ENCODE data around the gene ASIC4. TPM values are rescaled to one million over a fixed set of nuclear protein-coding genes. Genes with fewer than 3 reads are reported as not detected.
A peak's percentile ranks its signal among the peaks of the same experiment; 100 is the strongest.

ASIC4 gene
- total RNA-seq, 1 experiment from 2014 or later, result 2.1 TPM

DNA sequence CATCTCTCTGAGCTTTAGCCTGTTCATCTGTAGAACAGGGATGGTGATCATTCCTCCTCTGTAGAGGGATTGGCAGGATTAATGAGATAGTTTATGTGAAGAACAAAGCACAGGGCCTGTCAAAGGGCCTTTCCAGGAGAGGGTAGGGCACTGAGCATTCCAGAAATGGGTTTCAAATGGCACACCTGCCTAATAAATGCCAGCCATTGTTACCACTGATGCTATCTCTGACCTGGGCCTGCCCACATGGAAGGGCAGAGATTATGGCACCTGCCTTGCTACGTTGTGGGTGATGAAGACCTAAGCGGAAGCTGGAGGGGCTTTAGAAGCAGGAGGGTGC is 46.6 kb upstream of the ASIC4 start:
- ChIA-PET POLR2A (interaction anchor here (0.6 kb wide), 1 partner anchor 209 kb away, joined by 3 read pairs; no protein-coding TSS in a partner anchor), RAD21 (ENCODE audit: low non-redundant PET in 1 of 2, low total read pairs in 2 of 2, uncharacterized antibody in 2 of 2, unreplicated experiment in 2 of 2) (no interaction called here)
- H3K4me2 ChIP-seq (ENCODE audit: low read length), result no peak overlapping the region

GRCh38 chr2:219468410-219469185 is 45.7 kb upstream of the ASIC4 start:
- no TSS peak for BruUV-seq (replicated peaks)
- ChIA-PET POLR2A (no interaction called here), RAD21 (ENCODE audit: low non-redundant PET in 1 of 2, low total read pairs in 2 of 2, uncharacterized antibody in 2 of 2, unreplicated experiment in 2 of 2) (no interaction called here), CTCF (interaction anchor here (1.3 kb wide), 1 partner anchor 8 kb away, joined by 3 read pairs; no protein-coding TSS in a partner anchor)
- Histone ChIP-seq H3K27ac (ENCODE audit: low read depth, low read length) (no peak overlapping the region), H3K27me3 (ENCODE audit: insufficient read depth, low read length) (no peaks in the 10 kb centered on the region), H3K4me1 (ENCODE audit: control insufficient read depth in 1 of 2, insufficient read depth in 2 of 2, low read length in 2 of 2) (peaks cover 0 to 6% of the 10 kb centered on the region in 2 experiments; a peak in 2 of 4 replicates), H3K79me2 (ENCODE audit: insufficient read depth, low read length) (no peaks in the 10 kb centered on the region), H3K9me2 (ENCODE audit: insufficient read depth) (no peaks in the 10 kb centered on the region), H3K9me3 (ENCODE audit: control insufficient read depth in 1 of 2, insufficient read depth in 1 of 2, low read depth in 1 of 2, low read length in 2 of 2) (no peaks in the 10 kb centered on the region), H3K4me3 (replicated peaks in 1 of 2; ENCODE audit: low read depth in 1 of 2, low read length in 2 of 2) (no peak overlapping the region), H4K20me1 (ENCODE audit: insufficient read depth) (no peaks in the 10 kb centered on the region), H3K4me2 (ENCODE audit: low read length) (no peak overlapping the region), H2AFZ (ENCODE audit: low read depth, low read length, poor library complexity, severe bottlenecking) (no peak overlapping the region), H3K9ac (ENCODE audit: low read length) (no peak overlapping the region), H3K36me3 (ENCODE audit: control insufficient read depth in 1 of 2, insufficient read depth in 2 of 2, low read length in 2 of 2) (no peaks in the 10 kb centered on the region)
- ATAC-seq (no peak), DNase-seq (ENCODE audit: low read depth, low spot score) (no peak)
- intact Hi-C loops (cut with micrococcal nuclease), result no loop called here
- TF ChIP-seq POLR2A (IDR thresholded peaks at IDR 0.05; ENCODE audit: borderline replicate concordance, extremely low read depth, insufficient read depth, insufficient read length), result no peak
- TF ChIP-seq EZH2 (IDR thresholded peaks at IDR 0.05), result no peak
- no peak for TF ChIP-seq SP1 (IDR thresholded peaks at IDR 0.05; ENCODE audit: low read depth)
- no peak for TF ChIP-seq CEBPB (IDR thresholded peaks at IDR 0.05; ENCODE audit: low read depth)
- TF ChIP-seq ZNF274 (IDR thresholded peaks at IDR 0.05; ENCODE audit: low read depth, low read length), result no peak
- TF ChIP-seq, protein P1, sequence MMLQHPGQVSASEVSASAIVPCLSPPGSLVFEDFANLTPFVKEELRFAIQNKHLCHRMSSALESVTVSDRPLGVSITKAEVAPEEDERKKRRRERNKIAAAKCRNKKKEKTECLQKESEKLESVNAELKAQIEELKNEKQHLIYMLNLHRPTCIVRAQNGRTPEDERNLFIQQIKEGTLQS (IDR thresholded peaks at IDR 0.05), result no peak
- TF ChIP-seq SRF (IDR thresholded peaks at IDR 0.05; ENCODE audit: low read depth), result no peak
- TF ChIP-seq JUND (IDR thresholded peaks at IDR 0.05), result no peak
- no peak for TF ChIP-seq FOSL1 (IDR thresholded peaks at IDR 0.05; ENCODE audit: low read depth)
- TF ChIP-seq CTCF (IDR thresholded peaks at IDR 0.05 in 2 of 3, conservative IDR thresholded peaks at IDR 0.05 in 1 of 3; ENCODE audit: borderline replicate concordance in 1 of 3, insufficient read depth in 1 of 3, low read depth in 2 of 3, low read length in 2 of 3), result no peak
- TF ChIP-seq ZFX (IDR thresholded peaks at IDR 0.05), result no peak
- no peak for TF ChIP-seq ELF1 (IDR thresholded peaks at IDR 0.05; ENCODE audit: borderline replicate concordance, low read depth)
- TF ChIP-seq EGR1 (IDR thresholded peaks at IDR 0.05; ENCODE audit: low read depth), result no peak
- no peak for TF ChIP-seq POLR2AphosphoS5 (IDR thresholded peaks at IDR 0.05; ENCODE audit: low read depth, low read length)
- no peak for TF ChIP-seq SIN3A (IDR thresholded peaks at IDR 0.05; ENCODE audit: low read depth)

More for the DNA sequence above, 46.6 kb upstream of the ASIC4 start:
- no peak overlapping the region for H3K4me3 ChIP-seq (replicated peaks in 1 of 2; ENCODE audit: low read depth in 1 of 2, low read length in 2 of 2)
- no peaks in the 10 kb centered on the region for H3K9me2 ChIP-seq (ENCODE audit: insufficient read depth)
- H3K36me3 ChIP-seq (ENCODE audit: control insufficient read depth in 1 of 2, insufficient read depth in 2 of 2, low read length in 2 of 2), result peaks cover under 1 to 4% of the 10 kb centered on the region in 2 experiments; a peak in 2 of 4 replicates
- no peak overlapping the region for H3K27ac ChIP-seq (ENCODE audit: low read depth, low read length)
- intact Hi-C loops (cut with micrococcal nuclease), result no loop called here
- DNase-seq (ENCODE audit: low read depth, low spot score), result no peak
- TF ChIP-seq POLR2AphosphoS5 (IDR thresholded peaks at IDR 0.05; ENCODE audit: low read depth, low read length), result no peak
- no peak for TF ChIP-seq FOSL1 (IDR thresholded peaks at IDR 0.05; ENCODE audit: low read depth)
- no peak for TF ChIP-seq CEBPB (IDR thresholded peaks at IDR 0.05; ENCODE audit: low read depth)
- TF ChIP-seq MAX (IDR thresholded peaks at IDR 0.05), result no peak
- H2AFZ ChIP-seq (ENCODE audit: low read depth, low read length, poor library complexity, severe bottlenecking), result no peak overlapping the region
- no peaks in the 10 kb centered on the region for H3K9me3 ChIP-seq (ENCODE audit: control insufficient read depth in 1 of 2, insufficient read depth in 1 of 2, low read depth in 1 of 2, low read length in 2 of 2)
- peaks cover 0 to 6% of the 10 kb centered on the region in 2 experiments; a peak in 2 of 4 replicates for H3K4me1 ChIP-seq (ENCODE audit: control insufficient read depth in 1 of 2, insufficient read depth in 2 of 2, low read length in 2 of 2)
- no peak overlapping the region for H3K9ac ChIP-seq (ENCODE audit: low read length)
- no peaks in the 10 kb centered on the region for H3K27me3 ChIP-seq (ENCODE audit: insufficient read depth, low read length)
- 0 out of 2 replicates have a peak, but pooled peaks have one; percentile 24 for ATAC-seq
- CTCF ChIA-PET, result interaction anchor here (1.3 kb wide), 1 partner anchor 8 kb away, joined by 3 read pairs; no protein-coding TSS in a partner anchor
- no peaks in the 10 kb centered on the region for H3K79me2 ChIP-seq (ENCODE audit: insufficient read depth, low read length)
- no peaks in the 10 kb centered on the region for H4K20me1 ChIP-seq (ENCODE audit: insufficient read depth)
- BruUV-seq (replicated peaks), result no TSS peak
